SH-SY5Y (cell line): Measurements from ENCODE around the gene TBC1D24.

ENCODE experiments used
- GATA2 ChIP-seq: IDR thresholded peaks from 2 replicates; pipeline ENCODE4 v1.6.1; 2011; ENCODE audit warnings: mild to moderate bottlenecking, low read depth, low read length
- GATA3 ChIP-seq: IDR thresholded peaks from 2 replicates; pipeline ENCODE4 v1.6.1; 2011; ENCODE audit warnings: low read depth, mild to moderate bottlenecking, low read length, moderate library complexity

GRCh38 chr16:2455081-2455845, 19.7 kb upstream of the TBC1D24 start:
- TF ChIP-seq GATA2 = no peak
- TF ChIP-seq GATA3 = no peak
